Measurements from ENCODE around the gene CUL3. TPM values are rescaled to one million over a fixed set of nuclear protein-coding genes. Genes with fewer than 3 reads are reported as not detected.
A peak's percentile ranks its signal among the peaks of the same experiment; 100 is the strongest.

CUL3 gene
- total and polyA plus RNA-seq, 2 of the 8 experiments (the other 6 are each of a cell fraction or from before 2014, with no cell fraction given), result 28.5 to 113 TPM

DNA sequence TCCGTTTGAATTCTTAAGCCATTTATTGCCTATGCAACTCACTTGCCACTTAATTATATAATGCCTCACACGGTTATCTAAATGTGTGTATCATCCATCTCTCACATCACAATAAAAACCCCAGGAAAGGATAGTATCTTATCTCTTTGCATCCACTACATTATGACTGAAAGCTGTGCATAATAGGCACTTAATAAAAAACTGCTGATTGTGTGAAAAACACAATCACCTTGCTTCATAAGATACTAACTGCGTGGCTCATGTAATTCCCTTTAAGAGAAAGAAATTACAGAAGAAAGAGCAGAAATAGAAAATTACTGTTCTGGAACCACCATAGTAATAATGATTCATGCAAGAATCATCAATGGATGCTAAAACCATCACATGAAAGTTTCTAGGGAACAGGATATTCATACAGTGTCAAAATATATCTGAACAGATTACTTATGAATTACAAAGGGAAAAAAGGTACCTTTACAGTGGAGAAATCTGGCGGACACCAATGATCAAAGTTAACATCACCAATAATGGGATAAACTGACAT, 29.3 kb downstream of the CUL3 start:
- POLR2A ChIA-PET (ENCODE audit: partially characterized antibody), result no interaction called here
- no peak overlapping the region for H3K14ac ChIP-seq (ENCODE audit: insufficient read length)
- no peak for FAIRE-seq

More for the DNA sequence above, 29.3 kb downstream of the CUL3 start:
- H2BK15ac ChIP-seq (ENCODE audit: low read length), result no peak overlapping the region
- no peak overlapping the region for H3K4ac ChIP-seq (replicated peaks; ENCODE audit: insufficient read length, low read depth, low read length)
- H4K5ac ChIP-seq (ENCODE audit: insufficient read length, low read depth, low read length), result no peak overlapping the region
- no peak overlapping the region for H3K4me3 ChIP-seq (ENCODE audit: extremely low read depth in 1 of 4, insufficient read depth in 2 of 4, low read depth in 3 of 4, low read length in 4 of 4)
- CTCF ChIA-PET (ENCODE audit: partially characterized antibody), result no interaction called here
- no peak overlapping the region for H4K8ac ChIP-seq (ENCODE audit: extremely low read depth, insufficient read depth, low read length)
- no peak overlapping the region for H2AFZ ChIP-seq (ENCODE audit: low read length)
- H3K23me2 ChIP-seq (ENCODE audit: low read depth, low read length), result no peaks in the 10 kb centered on the region; the same call in 1 of the 2 replicates
- H4K20me1 ChIP-seq (replicated peaks in 1 of 2; ENCODE audit: control insufficient read depth in 1 of 2, insufficient read depth in 2 of 2, low read length in 2 of 2), result peaks cover 2 to 11% of the 10 kb centered on the region in 2 experiments
- peaks cover 10 to 92% of the 10 kb centered on the region in 2 experiments for H3K79me2 ChIP-seq (ENCODE audit: control insufficient read depth in 1 of 2, insufficient read depth in 2 of 2, low read length in 2 of 2)
- no peak overlapping the region for H3K18ac ChIP-seq (ENCODE audit: extremely low read depth, low read length)
- H3K9ac ChIP-seq (replicated peaks in 1 of 4; ENCODE audit: extremely low read depth in 1 of 4, low read depth in 3 of 4, low read length in 3 of 4), result no peak overlapping the region
- H3K4me1 ChIP-seq (replicated peaks in 1 of 4; ENCODE audit: control insufficient read depth in 3 of 4, insufficient read depth in 4 of 4, low read length in 3 of 4), result peaks cover 0 to 5% (median 2%) of the 10 kb centered on the region in 4 experiments; a peak in 3 of 7 replicates
- no peak overlapping the region for H2BK120ac ChIP-seq (replicated peaks; ENCODE audit: low read depth, low read length)
- no peaks in the 10 kb centered on the region for H3K27me3 ChIP-seq (replicated peaks in 1 of 4; ENCODE audit: control insufficient read depth in 3 of 4, extremely low read depth in 1 of 4, insufficient read depth in 3 of 4, low read length in 3 of 4)
- no peak overlapping the region for H2AK5ac ChIP-seq (ENCODE audit: low read depth, low read length)
- peaks cover 4% of the 10 kb centered on the region; the same call in 1 of the 2 replicates for H3K79me1 ChIP-seq (ENCODE audit: low read depth, low read length)
- H3K27ac ChIP-seq (ENCODE audit: low read depth, low read length), result no peak overlapping the region
- no peak for DNase-seq (ENCODE audit: low read depth in 1 of 2, low spot score in 2 of 2)
- H4K91ac ChIP-seq (replicated peaks; ENCODE audit: insufficient read length, low read length), result no peak overlapping the region
- no peak overlapping the region for H2BK20ac ChIP-seq (ENCODE audit: low read length)
- peak overlapping the region; percentile 27 for H3K23ac ChIP-seq (ENCODE audit: insufficient read length)
- H3K36me3 ChIP-seq (ENCODE audit: control insufficient read depth in 2 of 4, insufficient read depth in 4 of 4, low read length in 3 of 4), result peaks cover 0 to 3% (median 0%) of the 10 kb centered on the region in 4 experiments; a peak in 2 of 8 replicates
- no peak overlapping the region for H3K4me2 ChIP-seq (ENCODE audit: insufficient read depth in 1 of 2, low read depth in 2 of 2, low read length in 2 of 2)
- no peak overlapping the region for H3K56ac ChIP-seq (replicated peaks; ENCODE audit: insufficient read length, low read depth, low read length)
- no peaks in the 10 kb centered on the region for H3K9me3 ChIP-seq (ENCODE audit: insufficient read depth in 2 of 2, low read depth in 1 of 2, low read length in 1 of 2)
- WGBS, 2 experiments (ENCODE audit: extremely low coverage in 1 of 2, insufficient coverage in 1 of 2, insufficient read length in 1 of 2, insufficient replicate concordance in 2 of 2, low coverage in 1 of 2, low lambda C conversion rate in 2 of 2, missing lambda C conversion rate in 1 of 2), result 90% methylated on average over 4 of the region's 4 CpGs; no CpG with 5 or more reads in 1 of the 2 experiments
- no peak for TF ChIP-seq SRF (IDR thresholded peaks at IDR 0.05; ENCODE audit: low read depth, low read length)
- TF ChIP-seq KDM1A (IDR thresholded peaks at IDR 0.05; ENCODE audit: borderline replicate concordance, low read length), result no peak
- 0 out of 2 replicates have a peak, but pooled peaks have one; percentile 10 for TF ChIP-seq MAFK (IDR thresholded peaks at IDR 0.05; ENCODE audit: low read depth, low read length)
- no peak overlapping the region for H2BK5ac ChIP-seq (ENCODE audit: low read depth, low read length)
- no peak overlapping the region for H2BK12ac ChIP-seq (ENCODE audit: low read depth, low read length)

All from H1 (cell line).